ENCODE measurements around the gene ZNF394.

The ZNF394 gene

DNA sequence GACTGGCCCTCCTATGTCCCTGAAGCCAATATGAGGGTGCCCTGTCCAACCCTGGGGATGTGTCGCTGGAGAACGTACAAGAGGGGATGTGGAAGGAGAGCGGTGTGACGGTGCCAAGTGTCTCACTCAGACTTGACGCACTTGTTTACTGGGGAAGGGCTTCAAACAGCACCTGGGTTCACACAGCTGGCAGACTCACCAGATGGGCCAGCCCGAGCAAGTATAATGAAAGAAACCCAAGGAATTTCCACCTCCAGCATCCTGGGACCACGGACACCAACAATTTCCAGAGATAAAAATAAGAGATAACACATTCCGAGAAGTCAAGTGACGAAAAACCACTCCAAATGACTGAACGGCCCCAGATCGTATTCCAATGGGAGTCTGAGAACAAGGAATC is 39.4 kb downstream of the ZNF394 start:
- Histone ChIP-seq H3K36me3 (ENCODE audit: insufficient read depth, low read length) (peaks cover 53% of the 10 kb centered on the region), H3K4me3 (ENCODE audit: low read depth in 1 of 2, low read length in 2 of 2) (no peak overlapping the region), H3K27me3 (ENCODE audit: control insufficient read depth in 1 of 2, insufficient read depth in 2 of 2, low read length in 2 of 2) (no peaks in the 10 kb centered on the region), H3K9me3 (ENCODE audit: low read length) (no peaks in the 10 kb centered on the region), H3K4me1 (ENCODE audit: insufficient read depth, low read length) (peaks cover 17% of the 10 kb centered on the region), H3K27ac (ENCODE audit: low read depth, low read length) (no peak overlapping the region), H3K9ac (ENCODE audit: low read length) (no peak overlapping the region)

DNA sequence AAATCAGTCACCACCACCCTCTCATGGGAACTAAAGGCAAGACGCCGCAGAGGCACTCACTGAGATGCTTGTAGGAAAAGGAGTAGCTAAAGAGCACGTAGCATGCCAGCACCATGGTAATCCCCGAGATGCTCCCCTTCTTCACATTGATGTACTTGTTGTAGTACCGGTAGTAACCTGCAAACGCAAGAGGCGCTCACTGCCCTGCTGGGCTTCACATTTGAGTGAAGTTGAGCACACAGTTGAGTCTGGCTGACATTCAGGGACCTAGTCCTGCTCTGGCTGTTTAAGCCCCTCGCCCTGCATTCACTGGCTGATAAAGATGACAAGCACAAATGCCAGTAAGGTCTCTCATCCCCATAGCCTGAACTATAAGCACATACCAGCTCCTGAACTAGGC is 41.0 kb downstream of the ZNF394 start:
- Histone ChIP-seq H3K4me3 (ENCODE audit: low read depth in 1 of 2, low read length in 2 of 2) (no peak overlapping the region), H3K27ac (ENCODE audit: low read depth, low read length) (no peak overlapping the region), H3K36me3 (ENCODE audit: insufficient read depth, low read length) (peaks cover 68% of the 10 kb centered on the region), H3K9me3 (ENCODE audit: low read length) (no peaks in the 10 kb centered on the region), H3K9ac (ENCODE audit: low read length) (no peak overlapping the region), H3K27me3 (ENCODE audit: control insufficient read depth in 1 of 2, insufficient read depth in 2 of 2, low read length in 2 of 2) (no peaks in the 10 kb centered on the region), H3K4me1 (ENCODE audit: insufficient read depth, low read length) (peaks cover 7% of the 10 kb centered on the region)

- no peak overlapping the region for H3K9ac ChIP-seq (ENCODE audit: low read length)
- peaks cover 73% of the 10 kb centered on the region for H3K36me3 ChIP-seq (ENCODE audit: insufficient read depth, low read length)
- no peak overlapping the region for H3K27ac ChIP-seq (ENCODE audit: low read depth, low read length)
- no peaks in the 10 kb centered on the region for H3K27me3 ChIP-seq (ENCODE audit: control insufficient read depth in 1 of 2, insufficient read depth in 2 of 2, low read length in 2 of 2)
- H3K4me3 ChIP-seq (ENCODE audit: low read depth in 1 of 2, low read length in 2 of 2): no peak overlapping the region
- H3K9me3 ChIP-seq (ENCODE audit: low read length): no peaks in the 10 kb centered on the region
- peaks cover 4% of the 10 kb centered on the region for H3K4me1 ChIP-seq (ENCODE audit: insufficient read depth, low read length)
Observed at GRCh38 chr7:99457650-99458493, 42.2 kb downstream of the ZNF394 start.

GRCh38 chr7:99457050-99457649 is 42.9 kb downstream of the ZNF394 start:
- no peak overlapping the region for H3K9ac ChIP-seq (ENCODE audit: low read length)
- peaks cover 69% of the 10 kb centered on the region for H3K36me3 ChIP-seq (ENCODE audit: insufficient read depth, low read length)
- H3K9me3 ChIP-seq (ENCODE audit: low read length): no peaks in the 10 kb centered on the region
- no peaks in the 10 kb centered on the region for H3K27me3 ChIP-seq (ENCODE audit: control insufficient read depth in 1 of 2, insufficient read depth in 2 of 2, low read length in 2 of 2)
- no peak overlapping the region for H3K27ac ChIP-seq (ENCODE audit: low read depth, low read length)
- H3K4me3 ChIP-seq (ENCODE audit: low read depth in 1 of 2, low read length in 2 of 2): no peak overlapping the region
- H3K4me1 ChIP-seq (ENCODE audit: insufficient read depth, low read length): peaks cover 4% of the 10 kb centered on the region

GRCh38 chr7:99456288-99456687 is 43.8 kb downstream of the ZNF394 start:
- no peak overlapping the region for H3K9ac ChIP-seq (ENCODE audit: low read length)
- H3K36me3 ChIP-seq (ENCODE audit: insufficient read depth, low read length): peaks cover 69% of the 10 kb centered on the region
- no peak overlapping the region for H3K4me3 ChIP-seq (ENCODE audit: low read depth in 1 of 2, low read length in 2 of 2)
- H3K9me3 ChIP-seq (ENCODE audit: low read length): no peaks in the 10 kb centered on the region
- no peak overlapping the region for H3K27ac ChIP-seq (ENCODE audit: low read depth, low read length)
- no peaks in the 10 kb centered on the region for H3K27me3 ChIP-seq (ENCODE audit: control insufficient read depth in 1 of 2, insufficient read depth in 2 of 2, low read length in 2 of 2)
- H3K4me1 ChIP-seq (ENCODE audit: insufficient read depth, low read length): peaks cover 4% of the 10 kb centered on the region

DNA sequence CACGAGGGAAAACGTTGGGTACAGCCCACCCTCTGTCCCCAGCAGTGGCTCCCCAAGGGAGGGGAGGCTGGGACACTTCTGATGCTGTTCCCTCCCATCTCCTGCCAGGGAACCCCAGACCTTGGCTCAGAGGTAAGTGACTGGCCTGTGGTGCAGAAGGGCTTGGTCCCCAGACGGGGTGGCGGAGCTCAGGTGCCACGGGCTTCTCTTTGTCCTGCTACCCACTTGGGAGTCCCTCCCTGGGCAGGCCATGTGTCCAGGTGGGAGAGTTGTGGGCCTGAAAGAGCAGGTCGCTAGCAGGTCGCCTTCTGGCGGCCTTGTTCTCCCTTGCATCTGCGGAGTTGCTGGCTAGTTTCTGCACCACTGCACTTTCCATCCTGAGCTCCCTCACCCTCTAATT is 44.2 kb downstream of the ZNF394 start:
- H3K4me1 ChIP-seq (ENCODE audit: insufficient read depth, low read length): peaks cover 3% of the 10 kb centered on the region
- H3K9ac ChIP-seq (ENCODE audit: low read length): no peak overlapping the region
- no peak overlapping the region for H3K27ac ChIP-seq (ENCODE audit: low read depth, low read length)
- H3K4me3 ChIP-seq (ENCODE audit: low read depth in 1 of 2, low read length in 2 of 2): no peak overlapping the region
- peaks cover 72% of the 10 kb centered on the region for H3K36me3 ChIP-seq (ENCODE audit: insufficient read depth, low read length)
- H3K9me3 ChIP-seq (ENCODE audit: low read length): no peaks in the 10 kb centered on the region
- no peaks in the 10 kb centered on the region for H3K27me3 ChIP-seq (ENCODE audit: control insufficient read depth in 1 of 2, insufficient read depth in 2 of 2, low read length in 2 of 2)

DNA sequence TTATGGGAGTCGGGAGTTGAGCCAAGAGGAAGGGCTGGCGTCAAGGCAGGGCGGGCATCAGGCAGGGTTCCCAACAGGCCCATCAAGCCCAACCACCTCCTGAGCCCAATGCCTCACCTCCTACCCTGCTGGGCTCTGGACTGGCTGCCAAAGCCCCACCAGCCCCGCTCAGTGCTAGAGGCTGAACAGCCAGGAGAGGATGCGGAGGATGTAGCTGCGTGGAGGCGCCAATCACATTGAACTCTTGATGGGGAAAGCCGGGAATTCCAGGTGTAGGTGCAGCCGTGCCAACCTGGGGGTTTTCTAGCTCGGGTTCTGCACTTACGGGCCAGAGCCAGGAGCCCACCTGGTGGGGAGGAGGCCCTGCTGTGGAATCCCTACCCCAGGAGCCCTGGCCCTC is 47.0 kb downstream of the ZNF394 start:
- Histone ChIP-seq H3K9ac (ENCODE audit: low read length) (no peak overlapping the region), H3K9me3 (ENCODE audit: low read length) (no peaks in the 10 kb centered on the region), H3K27ac (ENCODE audit: low read depth, low read length) (no peak overlapping the region), H3K27me3 (ENCODE audit: control insufficient read depth in 1 of 2, insufficient read depth in 2 of 2, low read length in 2 of 2) (no peaks in the 10 kb centered on the region), H3K4me1 (ENCODE audit: insufficient read depth, low read length) (no peaks in the 10 kb centered on the region), H3K4me3 (ENCODE audit: low read depth in 1 of 2, low read length in 2 of 2) (no peak overlapping the region), H3K36me3 (ENCODE audit: insufficient read depth, low read length) (peaks cover 72% of the 10 kb centered on the region)

- H3K36me3 ChIP-seq (ENCODE audit: insufficient read depth, low read length): peaks cover 72% of the 10 kb centered on the region
- no peaks in the 10 kb centered on the region for H3K9me3 ChIP-seq (ENCODE audit: low read length)
- no peaks in the 10 kb centered on the region for H3K4me1 ChIP-seq (ENCODE audit: insufficient read depth, low read length)
- no peak overlapping the region for H3K4me3 ChIP-seq (ENCODE audit: low read depth in 1 of 2, low read length in 2 of 2)
- no peak overlapping the region for H3K27ac ChIP-seq (ENCODE audit: low read depth, low read length)
- no peaks in the 10 kb centered on the region for H3K27me3 ChIP-seq (ENCODE audit: control insufficient read depth in 1 of 2, insufficient read depth in 2 of 2, low read length in 2 of 2)
- no peak overlapping the region for H3K9ac ChIP-seq (ENCODE audit: low read length)
Observed at GRCh38 chr7:99452541-99452940, 47.5 kb downstream of the ZNF394 start.

DNA sequence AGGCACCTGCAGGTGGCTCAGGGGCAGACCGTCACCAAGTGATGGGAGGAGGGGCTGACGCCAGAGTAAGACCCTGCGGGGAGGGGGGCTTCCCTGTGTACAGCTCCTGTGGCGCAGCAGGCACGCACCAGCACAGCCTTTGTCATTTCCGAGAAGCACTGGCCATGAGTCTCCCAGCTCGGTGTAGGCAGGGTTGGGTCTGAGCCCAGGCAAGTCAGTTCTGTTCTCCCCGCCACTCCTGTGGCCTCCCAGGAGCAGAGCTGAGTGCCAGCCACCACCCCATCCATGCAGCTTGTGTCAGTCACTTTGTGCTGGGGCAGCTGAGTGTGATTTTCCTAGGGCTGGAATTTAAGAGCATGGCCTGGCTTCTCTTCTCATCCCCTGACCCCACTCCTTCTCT is 48.1 kb downstream of the ZNF394 start:
- Histone ChIP-seq H3K9ac (ENCODE audit: low read length) (no peak overlapping the region), H3K36me3 (ENCODE audit: insufficient read depth, low read length) (peaks cover 72% of the 10 kb centered on the region)

DNA sequence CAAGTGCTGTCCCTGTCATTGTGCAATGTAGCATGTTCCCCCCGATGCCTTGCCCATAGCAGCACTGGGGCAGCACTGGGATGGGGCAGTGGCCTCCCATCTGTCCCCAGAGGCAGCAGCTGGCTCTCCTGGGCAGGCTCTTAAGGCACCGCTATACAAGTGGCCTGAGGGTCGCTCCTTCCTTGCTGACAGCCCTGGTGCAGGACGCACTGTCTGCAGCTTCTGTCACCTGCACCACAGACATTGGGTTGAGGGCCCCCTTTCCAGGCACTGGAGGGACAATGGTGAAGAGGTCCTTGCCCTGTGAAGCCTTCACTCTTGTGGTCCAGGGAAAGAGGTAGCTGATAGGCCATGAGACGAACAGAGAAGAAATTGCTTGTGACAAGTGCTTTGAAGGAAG is 50.8 kb downstream of the ZNF394 start:
- H3K36me3 ChIP-seq (ENCODE audit: insufficient read depth, low read length): peaks cover 70% of the 10 kb centered on the region
- no peak overlapping the region for H3K27ac ChIP-seq (ENCODE audit: low read depth, low read length)

More for the DNA sequence above, 48.1 kb downstream of the ZNF394 start:
- Histone ChIP-seq H3K4me1 (ENCODE audit: insufficient read depth, low read length) (no peaks in the 10 kb centered on the region), H3K27ac (ENCODE audit: low read depth, low read length) (no peak overlapping the region), H3K27me3 (ENCODE audit: control insufficient read depth in 1 of 2, insufficient read depth in 2 of 2, low read length in 2 of 2) (no peaks in the 10 kb centered on the region), H3K4me3 (ENCODE audit: low read depth in 1 of 2, low read length in 2 of 2) (no peak overlapping the region), H3K9me3 (ENCODE audit: low read length) (no peaks in the 10 kb centered on the region)

GRCh38 chr7:99448855-99449254 is 51.2 kb downstream of the ZNF394 start:
- Histone ChIP-seq H3K4me1 (ENCODE audit: insufficient read depth, low read length) (no peaks in the 10 kb centered on the region), H3K9me3 (ENCODE audit: low read length) (no peaks in the 10 kb centered on the region), H3K27me3 (ENCODE audit: control insufficient read depth in 1 of 2, insufficient read depth in 2 of 2, low read length in 2 of 2) (no peaks in the 10 kb centered on the region), H3K4me3 (ENCODE audit: low read depth in 1 of 2, low read length in 2 of 2) (no peak overlapping the region), H3K36me3 (ENCODE audit: insufficient read depth, low read length) (peaks cover 65% of the 10 kb centered on the region), H3K9ac (ENCODE audit: low read length) (no peak overlapping the region), H3K27ac (ENCODE audit: low read depth, low read length) (no peak overlapping the region)

More for the DNA sequence above, 50.8 kb downstream of the ZNF394 start:
- no peaks in the 10 kb centered on the region for H3K27me3 ChIP-seq (ENCODE audit: control insufficient read depth in 1 of 2, insufficient read depth in 2 of 2, low read length in 2 of 2)
- H3K4me1 ChIP-seq (ENCODE audit: insufficient read depth, low read length): no peaks in the 10 kb centered on the region
- H3K9ac ChIP-seq (ENCODE audit: low read length): no peak overlapping the region
- no peaks in the 10 kb centered on the region for H3K9me3 ChIP-seq (ENCODE audit: low read length)
- no peak overlapping the region for H3K4me3 ChIP-seq (ENCODE audit: low read depth in 1 of 2, low read length in 2 of 2)

DNA sequence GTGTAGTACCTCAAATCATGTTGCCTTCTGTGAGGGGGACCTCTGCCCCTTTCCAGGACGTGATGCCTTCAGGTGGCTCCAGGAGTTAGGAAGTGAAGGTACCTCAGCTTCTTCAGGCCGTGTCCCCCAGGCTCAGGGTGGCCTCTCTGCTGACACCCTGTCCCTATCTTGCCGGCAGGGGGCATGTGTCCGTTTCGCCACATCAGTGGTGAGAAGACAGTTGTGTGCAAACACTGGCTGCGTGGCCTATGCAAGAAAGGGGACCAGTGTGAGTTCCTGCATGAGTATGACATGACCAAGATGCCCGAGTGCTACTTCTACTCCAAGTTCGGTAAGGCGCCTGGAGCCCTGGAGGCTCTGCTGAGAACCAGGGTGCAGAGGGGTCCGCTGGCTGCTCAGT is 52.1 kb downstream of the ZNF394 start:
- Histone ChIP-seq H3K27me3 (ENCODE audit: control insufficient read depth in 1 of 2, insufficient read depth in 2 of 2, low read length in 2 of 2) (no peaks in the 10 kb centered on the region), H3K9ac (ENCODE audit: low read length) (no peak overlapping the region), H3K36me3 (ENCODE audit: insufficient read depth, low read length) (peaks cover 65% of the 10 kb centered on the region), H3K4me1 (ENCODE audit: insufficient read depth, low read length) (no peaks in the 10 kb centered on the region), H3K27ac (ENCODE audit: low read depth, low read length) (no peak overlapping the region), H3K9me3 (ENCODE audit: low read length) (no peaks in the 10 kb centered on the region), H3K4me3 (ENCODE audit: low read depth in 1 of 2, low read length in 2 of 2) (no peak overlapping the region)
